ENCODE measurements around the gene TMEM87B. TPM values are rescaled to one million over a fixed set of nuclear protein-coding genes. Genes with fewer than 3 reads are reported as not detected.

The TMEM87B gene
- total and polyA plus RNA-seq, 7 donors = 1.7 to 6.0 (median 3.2) TPM

GRCh38 chr2:112152476-112153178 is 97.6 kb downstream of the TMEM87B start:
- H3K27me3 ChIP-seq (ENCODE audit: insufficient read depth in 3 of 3, low read length in 2 of 3) = peaks cover 0 to 31% (median 0%) of the 10 kb centered on the region in 3 donors
- no peak overlapping the region for H3K27ac ChIP-seq
- WGBS, 3 donors = 87 to 97% (median 90%) methylated on average over 10 of the region's 10 CpGs
- intact Hi-C loops (cut with DNase I) = no loop called here
- TF ChIP-seq CTCF (IDR thresholded peaks at IDR 0.05) = no peak
- H3K9me3 ChIP-seq = no peaks in the 10 kb centered on the region
- H3K36me3 ChIP-seq (ENCODE audit: insufficient read depth in 1 of 2, low read depth in 1 of 2) = no peaks in the 10 kb centered on the region
- no peak overlapping the region for H3K4me3 ChIP-seq
- no peak for DNase-seq
- no peaks in the 10 kb centered on the region for H3K4me1 ChIP-seq
- ATAC-seq = no peak

- TF ChIP-seq CTCF (IDR thresholded peaks at IDR 0.05) = no peak
- Histone ChIP-seq H3K27me3 (ENCODE audit: insufficient read depth in 3 of 3, low read length in 2 of 3) (peaks cover 0 to 26% (median 0%) of the 10 kb centered on the region in 3 donors), H3K27ac (no peak overlapping the region), H3K9me3 (no peaks in the 10 kb centered on the region), H3K36me3 (ENCODE audit: insufficient read depth in 1 of 2, low read depth in 1 of 2) (no peaks in the 10 kb centered on the region), H3K4me1 (no peaks in the 10 kb centered on the region), H3K4me3 (no peak overlapping the region)
- 79 to 91% (median 82%) methylated on average over 12 of the region's 12 CpGs for WGBS, 3 donors
- ATAC-seq = peak in 1 of 4 donors; percentile 27
- no peak for DNase-seq
- intact Hi-C loops (cut with DNase I) = no loop called here
Measured at GRCh38 chr2:112153179-112153490, 98.1 kb downstream of the TMEM87B start.

- Histone ChIP-seq H3K27me3 (ENCODE audit: insufficient read depth in 3 of 3, low read length in 2 of 3) (peaks cover 0 to 26% (median 0%) of the 10 kb centered on the region in 3 donors), H3K4me3 (no peak overlapping the region), H3K27ac (no peak overlapping the region), H3K4me1 (no peaks in the 10 kb centered on the region), H3K36me3 (ENCODE audit: insufficient read depth in 1 of 2, low read depth in 1 of 2) (no peaks in the 10 kb centered on the region), H3K9me3 (no peaks in the 10 kb centered on the region)
- intact Hi-C loops (cut with DNase I) = no loop called here
- TF ChIP-seq CTCF (IDR thresholded peaks at IDR 0.05) = no peak
- DNase-seq = no peak
- no peak for ATAC-seq
- 95 to 98% (median 96%) methylated on average over 10 of the region's 10 CpGs for WGBS, 3 donors
Measured at GRCh38 chr2:112153501-112153900, 98.4 kb downstream of the TMEM87B start.

- ATAC-seq (no peak), DNase-seq (no peak)
- Histone ChIP-seq H3K4me1 (no peaks in the 10 kb centered on the region), H3K36me3 (ENCODE audit: insufficient read depth in 1 of 2, low read depth in 1 of 2) (no peaks in the 10 kb centered on the region), H3K4me3 (no peak overlapping the region), H3K27ac (no peak overlapping the region), H3K27me3 (ENCODE audit: insufficient read depth in 3 of 3, low read length in 2 of 3) (peaks cover 0 to 16% (median 0%) of the 10 kb centered on the region in 3 donors), H3K9me3 (no peaks in the 10 kb centered on the region)
- 82 to 86% (median 86%) methylated on average over 14 of the region's 14 CpGs for WGBS, 3 donors
- intact Hi-C loops (cut with DNase I) = no loop called here
- no peak for TF ChIP-seq CTCF (IDR thresholded peaks at IDR 0.05)
Measured at GRCh38 chr2:112154246-112155117, 99.4 kb downstream of the TMEM87B start.
